ENCODE results near the gene CROCC2. TPM values are rescaled to one million over a fixed set of nuclear protein-coding genes. Genes with fewer than 3 reads are reported as not detected.

CROCC2 gene
- total and polyA plus RNA-seq, 2 donors (not counting 1 experiment from before 2014, with no cell fraction given) = not detected

GRCh38 chr2:240972201-240972600 is 66.1 kb downstream of the CROCC2 start:
- WGBS (ENCODE audit: insufficient coverage) = 92% methylated on average over 10 of the region's 11 CpGs
- Histone ChIP-seq H3K9ac (ENCODE audit: low read length) (no peak overlapping the region), H2AFZ (ENCODE audit: insufficient read depth, low read depth, low read length, poor library complexity, severe bottlenecking) (no peak overlapping the region), H3K27ac (ENCODE audit: low read length in 2 of 2) (no peak overlapping the region), H3K27me3 (replicated peaks in 1 of 4; ENCODE audit: control extremely low read depth in 1 of 4, control insufficient read depth in 3 of 4, insufficient read depth in 4 of 4, low read length in 3 of 4) (peaks cover 0 to 4% (median 0%) of the 10 kb centered on the region in 4 experiments), H3K4me1 (ENCODE audit: control insufficient read depth in 2 of 2, insufficient read depth in 2 of 2, low read length in 2 of 2) (no peaks in the 10 kb centered on the region), H3K36me3 (replicated peaks in 1 of 2; ENCODE audit: control extremely low read depth in 1 of 2, control insufficient read depth in 1 of 2, extremely low read depth in 1 of 2, insufficient read depth in 2 of 2, low read length in 1 of 2) (no peaks in the 10 kb centered on the region), H3K4me3 (ENCODE audit: control extremely low read depth in 1 of 5, extremely low read depth in 1 of 5, insufficient read depth in 1 of 5, low read depth in 2 of 5, low read length in 4 of 5) (no peak overlapping the region), H3K9me3 (ENCODE audit: control extremely low read depth in 1 of 3, control insufficient read depth in 2 of 3, insufficient read depth in 1 of 3, low read length in 2 of 3) (peaks cover 0 to 7% (median 0%) of the 10 kb centered on the region in 3 donors), H4K20me1 (ENCODE audit: control insufficient read depth, insufficient read depth, low read length, poor library complexity, severe bottlenecking) (no peaks in the 10 kb centered on the region), H3K79me2 (ENCODE audit: control insufficient read depth, insufficient read depth, low read length) (no peaks in the 10 kb centered on the region), H3K4me2 (replicated peaks; ENCODE audit: low read depth, low read length, poor library complexity, severe bottlenecking) (no peak overlapping the region)
- intact Hi-C loops (cut with micrococcal nuclease) = no loop called here
- no peak overlapping the region for H3K4me3 Mint-ChIP-seq
- H3K4me1 Mint-ChIP-seq = no peaks in the 10 kb centered on the region
- ChIA-PET CTCF (no interaction called here), POLR2A (no interaction called here)
- ATAC-seq (ENCODE audit: low read depth) (no peak), DNase-seq (no peak)
- peaks cover 24% of the 10 kb centered on the region for H3K27me3 Mint-ChIP-seq
- H3K9me3 Mint-ChIP-seq (ENCODE audit: insufficient read depth) = peaks cover 2% of the 10 kb centered on the region
- TF ChIP-seq CTCF (IDR thresholded peaks at IDR 0.05) (no peak), EZH2 (IDR thresholded peaks at IDR 0.05; ENCODE audit: borderline replicate concordance, insufficient read depth, low read depth, low read length, poor library complexity, severe bottlenecking) (no peak)
- no peak overlapping the region for H3K27ac Mint-ChIP-seq

GRCh38 chr2:240972636-240973521 is 66.7 kb downstream of the CROCC2 start:
- Histone ChIP-seq H3K79me2 (ENCODE audit: control insufficient read depth, insufficient read depth, low read length) (no peaks in the 10 kb centered on the region), H2AFZ (ENCODE audit: insufficient read depth, low read depth, low read length, poor library complexity, severe bottlenecking) (no peak overlapping the region), H3K36me3 (replicated peaks in 1 of 2; ENCODE audit: control extremely low read depth in 1 of 2, control insufficient read depth in 1 of 2, extremely low read depth in 1 of 2, insufficient read depth in 2 of 2, low read length in 1 of 2) (no peaks in the 10 kb centered on the region), H3K4me3 (ENCODE audit: control extremely low read depth in 1 of 5, extremely low read depth in 1 of 5, insufficient read depth in 1 of 5, low read depth in 2 of 5, low read length in 4 of 5) (no peak overlapping the region), H3K9me3 (ENCODE audit: control extremely low read depth in 1 of 3, control insufficient read depth in 2 of 3, insufficient read depth in 1 of 3, low read length in 2 of 3) (peaks cover 0 to 7% (median 0%) of the 10 kb centered on the region in 3 donors), H3K4me2 (replicated peaks; ENCODE audit: low read depth, low read length, poor library complexity, severe bottlenecking) (no peak overlapping the region), H3K9ac (ENCODE audit: low read length) (no peak overlapping the region), H4K20me1 (ENCODE audit: control insufficient read depth, insufficient read depth, low read length, poor library complexity, severe bottlenecking) (no peaks in the 10 kb centered on the region), H3K27ac (ENCODE audit: low read length in 2 of 2) (no peak overlapping the region), H3K27me3 (replicated peaks in 1 of 4; ENCODE audit: control extremely low read depth in 1 of 4, control insufficient read depth in 3 of 4, insufficient read depth in 4 of 4, low read length in 3 of 4) (peaks cover 0 to 4% (median 0%) of the 10 kb centered on the region in 4 experiments), H3K4me1 (ENCODE audit: control insufficient read depth in 2 of 2, insufficient read depth in 2 of 2, low read length in 2 of 2) (no peaks in the 10 kb centered on the region)
- Mint-ChIP-seq H3K4me1 (no peaks in the 10 kb centered on the region), H3K27ac (no peak overlapping the region), H3K27me3 (peaks cover 24% of the 10 kb centered on the region), H3K4me3 (no peak overlapping the region), H3K9me3 (ENCODE audit: insufficient read depth) (peaks cover 2% of the 10 kb centered on the region)
- intact Hi-C loops (cut with micrococcal nuclease) = no loop called here
- no peak for DNase-seq
- WGBS (ENCODE audit: insufficient coverage) = 60% methylated on average over 15 of the region's 17 CpGs
- ChIA-PET CTCF (no interaction called here), POLR2A (no interaction called here)
- ATAC-seq (ENCODE audit: low read depth) = no peak
- no peak for TF ChIP-seq CTCF (IDR thresholded peaks at IDR 0.05)
- TF ChIP-seq EZH2 (IDR thresholded peaks at IDR 0.05; ENCODE audit: borderline replicate concordance, insufficient read depth, low read depth, low read length, poor library complexity, severe bottlenecking) = no peak

Data from B cell (primary cell).